Activated CD4-positive, alpha-beta T cell treated with anti-CD3 and anti-CD28 coated beads for 48 hours (primary cell): ENCODE results near the gene COL27A1.

Experiments used
- DNase-seq: peaks from one replicate; pipeline ENCODE4 v3.0.0-alpha.2; 2020

COL27A1 gene

DNA sequence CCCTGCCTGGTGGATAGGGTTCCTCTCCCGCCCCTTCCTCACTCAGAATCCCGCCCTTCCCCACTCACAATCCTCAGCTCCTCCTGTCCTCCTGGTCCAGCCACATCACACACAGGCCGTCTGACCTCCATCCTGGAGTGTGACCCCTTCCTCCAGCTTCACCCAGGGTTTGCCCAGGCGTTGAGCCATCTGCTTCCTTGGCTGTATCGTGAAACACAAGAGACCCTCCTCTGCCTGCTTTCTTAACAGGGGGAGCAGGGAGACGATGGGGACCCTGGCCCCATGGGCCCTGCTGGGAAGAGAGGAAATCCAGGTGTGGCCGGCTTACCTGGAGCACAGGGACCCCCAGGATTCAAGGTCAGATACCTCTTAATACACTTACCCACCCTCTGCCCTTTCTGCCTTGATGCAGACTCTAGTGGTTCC is 135.2 kb downstream of the COL27A1 start:
- DNase-seq: no peak

DNA sequence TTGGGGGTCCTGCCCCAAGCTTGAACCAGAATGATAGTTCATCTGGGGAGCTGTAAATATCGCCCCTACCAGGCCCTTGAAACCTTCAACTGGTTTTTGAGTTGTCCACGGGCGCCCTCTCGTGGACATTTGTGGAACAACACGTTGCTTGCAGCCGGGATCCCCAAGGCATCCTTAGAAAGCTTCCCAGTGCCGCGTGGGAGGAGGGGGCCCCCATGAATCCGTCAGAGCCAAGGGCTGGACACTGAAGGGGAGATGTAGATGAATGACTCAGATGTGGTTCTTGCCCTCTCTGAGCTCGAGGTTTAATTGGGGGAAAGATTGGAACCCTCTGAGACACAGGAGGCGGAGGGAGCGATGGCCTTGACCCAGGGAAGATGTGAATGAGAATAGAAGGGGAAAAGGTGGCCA is 135.7 kb downstream of the COL27A1 start:
- DNase-seq: peak; percentile 79

DNA sequence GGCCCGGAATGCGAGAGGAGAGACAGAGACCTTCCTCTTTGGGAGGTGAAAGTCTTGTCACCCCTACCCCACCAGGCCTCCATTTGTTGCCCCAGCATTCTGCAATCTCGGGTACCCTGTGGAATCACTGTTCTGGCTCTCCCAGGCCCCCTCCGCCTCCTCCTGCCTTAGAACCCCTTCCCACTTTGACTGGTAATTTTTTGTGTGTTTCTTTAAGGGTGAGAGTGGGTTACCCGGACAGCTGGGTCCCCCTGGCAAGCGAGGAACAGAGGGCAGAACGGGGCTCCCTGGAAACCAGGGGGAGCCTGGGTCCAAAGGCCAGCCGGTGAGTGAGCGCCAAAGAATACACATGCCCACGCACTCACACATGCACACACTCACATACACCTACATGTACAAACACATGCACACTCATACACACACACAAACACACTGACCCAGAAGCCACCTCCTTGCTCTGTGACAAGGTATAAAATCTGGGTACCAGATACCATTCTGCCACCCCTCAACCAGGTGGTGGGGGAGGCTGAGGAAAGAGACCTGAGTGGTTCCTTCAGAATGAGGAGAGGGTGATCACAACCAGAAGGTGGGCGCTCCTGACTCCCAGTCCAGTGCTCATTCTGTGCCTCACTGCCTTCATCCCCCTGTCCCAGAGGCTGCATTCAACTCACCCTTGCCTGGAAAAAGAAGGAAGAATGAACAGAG is 136.7 kb downstream of the COL27A1 start:
- no peak for DNase-seq

DNA sequence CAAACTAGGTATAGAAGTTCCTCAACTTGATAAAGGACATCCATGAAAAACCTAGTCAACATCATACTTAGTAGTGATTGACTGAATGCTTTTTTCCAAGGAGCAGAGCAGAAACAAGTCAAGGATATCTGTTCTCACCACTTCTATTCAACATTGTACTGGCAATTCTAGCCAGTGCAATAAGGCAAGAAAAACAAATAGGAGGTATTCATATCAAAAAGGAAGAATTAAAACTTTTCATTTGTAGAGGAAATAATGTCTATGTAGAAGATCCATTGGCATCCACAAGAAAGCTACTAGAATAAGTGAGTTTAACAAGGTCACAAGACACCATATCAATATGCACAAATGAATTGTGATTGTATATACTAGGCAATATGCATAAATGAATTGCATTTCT is 139.3 kb downstream of the COL27A1 start:
- no peak for DNase-seq

DNA sequence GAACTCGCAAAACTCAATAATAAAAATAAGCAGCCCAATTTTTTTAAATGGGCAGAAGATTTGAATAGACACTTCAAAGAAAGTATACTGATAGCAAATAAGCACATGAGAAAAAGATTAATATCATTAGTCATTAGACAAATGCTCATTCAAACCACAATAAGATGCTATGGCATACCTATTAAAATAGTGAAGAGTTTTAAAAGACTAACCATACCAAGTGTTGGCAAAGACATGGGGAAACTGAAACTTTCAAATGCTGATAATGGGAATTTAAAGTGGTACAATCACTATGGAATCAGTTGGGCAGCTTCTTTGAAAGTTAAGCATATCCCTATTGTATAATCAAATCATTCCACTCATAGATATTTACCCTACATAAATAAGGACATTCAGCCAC is 141.0 kb downstream of the COL27A1 start:
- no peak for DNase-seq

DNA sequence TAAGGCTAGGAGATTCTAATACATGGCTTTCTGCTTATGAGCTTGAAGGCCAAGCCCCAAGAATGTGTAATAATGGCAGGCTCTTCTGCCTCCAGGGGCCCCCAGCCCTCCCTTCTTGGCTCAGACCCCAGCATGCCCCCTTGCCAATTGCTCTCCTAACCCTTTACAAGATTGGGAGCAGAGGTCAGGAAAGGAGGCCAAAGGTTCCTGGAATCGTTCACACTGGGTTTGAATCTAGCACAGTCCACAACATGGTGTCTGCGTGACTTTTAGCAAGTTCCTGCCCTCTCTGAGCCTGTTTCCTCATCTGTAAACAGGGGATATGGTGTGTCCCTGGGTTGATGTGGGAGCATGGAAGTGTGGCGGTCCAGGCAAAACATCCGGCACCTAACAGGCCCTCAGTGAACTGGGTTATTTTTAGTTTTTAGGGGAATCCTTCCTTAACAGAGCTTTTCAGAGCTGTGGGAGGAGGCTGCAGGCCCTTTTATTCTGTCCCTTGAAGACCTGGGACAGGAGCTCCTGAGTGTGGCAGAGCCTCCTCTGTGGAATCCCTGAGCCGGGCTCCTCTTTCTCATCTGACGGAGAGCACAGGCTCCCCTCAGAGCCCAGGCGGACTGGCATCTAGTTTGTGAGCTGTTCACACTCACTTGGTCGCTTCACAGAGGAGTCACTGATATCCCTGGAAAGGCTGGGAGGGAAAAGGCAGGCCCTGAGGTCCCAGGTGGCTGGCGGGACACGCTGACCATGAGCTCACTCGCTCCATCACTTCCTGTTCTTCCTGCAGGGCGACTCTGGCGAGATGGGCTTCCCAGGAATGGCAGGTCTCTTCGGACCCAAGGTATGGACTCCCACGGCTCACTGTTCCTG is 144.2 kb downstream of the COL27A1 start:
- no peak for DNase-seq

DNA sequence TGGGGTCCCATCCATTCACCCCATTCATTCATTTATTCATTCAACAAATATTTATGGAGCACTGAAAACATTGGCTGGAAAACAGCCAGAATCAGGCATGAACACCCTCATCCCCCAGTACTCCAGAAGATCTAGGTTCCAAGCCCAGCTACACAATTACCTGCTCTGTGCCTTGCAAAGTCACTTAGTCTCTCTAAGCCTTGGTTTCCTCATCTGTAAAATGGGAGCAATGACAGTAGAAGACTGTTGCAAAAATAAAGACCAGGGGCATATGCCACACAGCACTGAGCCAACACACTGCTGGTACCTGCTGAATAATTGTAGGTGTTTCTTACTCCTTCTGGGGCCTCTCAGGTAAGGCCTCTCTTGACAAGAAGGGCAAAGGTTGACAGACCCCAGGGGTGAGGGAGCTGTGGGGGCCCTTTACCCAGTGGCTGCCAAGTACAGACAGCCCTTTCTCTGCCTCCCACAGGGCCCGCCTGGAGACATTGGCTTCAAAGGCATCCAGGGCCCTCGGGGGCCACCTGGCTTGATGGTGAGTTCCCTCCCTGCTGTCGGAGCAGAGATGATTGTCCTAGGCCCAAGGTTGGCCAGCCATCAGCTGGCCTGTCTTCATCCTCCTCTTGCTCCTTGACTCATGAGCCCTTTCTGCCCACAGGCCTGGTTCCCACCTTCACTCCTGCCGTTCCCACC is 145.0 kb downstream of the COL27A1 start:
- DNase-seq: peak; percentile 1

DNA sequence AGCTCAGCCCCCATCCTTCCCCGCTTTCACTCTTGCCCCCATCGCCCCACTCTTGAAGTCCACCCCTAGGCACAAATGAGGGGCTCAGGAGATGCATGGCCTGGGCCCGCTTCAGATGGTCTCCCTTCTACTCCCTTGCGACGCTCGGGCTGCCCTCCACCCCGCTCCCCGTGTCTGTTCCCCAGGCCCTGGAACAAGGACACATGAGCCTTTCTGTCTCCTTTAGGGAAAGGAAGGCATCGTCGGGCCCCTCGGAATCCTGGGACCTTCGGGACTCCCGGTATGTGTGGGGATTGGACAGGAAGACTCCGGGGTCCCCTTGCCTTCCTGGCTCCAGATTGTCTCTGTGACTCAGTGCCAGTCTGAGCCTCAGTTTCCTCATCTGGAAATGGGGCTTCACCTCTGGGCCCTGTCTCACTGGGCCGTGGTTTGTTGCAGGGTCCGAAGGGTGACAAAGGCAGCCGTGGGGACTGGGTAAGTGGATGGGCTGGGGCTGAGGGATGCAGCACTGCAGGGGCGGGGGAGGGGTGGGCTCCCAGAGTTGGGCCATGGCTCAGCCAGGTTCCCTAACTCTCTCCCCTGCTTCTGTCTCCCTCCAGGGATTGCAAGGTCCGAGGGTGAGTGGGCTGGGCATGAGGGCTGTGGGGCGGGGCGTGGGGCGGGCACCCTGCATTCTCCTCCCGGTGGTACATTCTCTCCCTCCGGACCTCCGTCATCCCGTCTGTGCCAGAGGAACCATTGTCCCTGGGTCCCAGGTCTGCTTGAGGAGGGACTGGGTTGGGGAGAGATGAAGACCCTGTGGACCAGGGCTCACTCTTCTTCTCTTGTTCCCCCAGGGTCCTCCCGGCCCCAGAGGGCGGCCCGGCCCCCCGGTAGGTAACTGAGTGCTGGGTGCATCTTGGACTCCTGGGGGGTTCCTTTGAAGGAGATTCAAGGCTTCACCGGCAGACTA is 145.8 kb downstream of the COL27A1 start:
- peak; percentile 0 for DNase-seq

DNA sequence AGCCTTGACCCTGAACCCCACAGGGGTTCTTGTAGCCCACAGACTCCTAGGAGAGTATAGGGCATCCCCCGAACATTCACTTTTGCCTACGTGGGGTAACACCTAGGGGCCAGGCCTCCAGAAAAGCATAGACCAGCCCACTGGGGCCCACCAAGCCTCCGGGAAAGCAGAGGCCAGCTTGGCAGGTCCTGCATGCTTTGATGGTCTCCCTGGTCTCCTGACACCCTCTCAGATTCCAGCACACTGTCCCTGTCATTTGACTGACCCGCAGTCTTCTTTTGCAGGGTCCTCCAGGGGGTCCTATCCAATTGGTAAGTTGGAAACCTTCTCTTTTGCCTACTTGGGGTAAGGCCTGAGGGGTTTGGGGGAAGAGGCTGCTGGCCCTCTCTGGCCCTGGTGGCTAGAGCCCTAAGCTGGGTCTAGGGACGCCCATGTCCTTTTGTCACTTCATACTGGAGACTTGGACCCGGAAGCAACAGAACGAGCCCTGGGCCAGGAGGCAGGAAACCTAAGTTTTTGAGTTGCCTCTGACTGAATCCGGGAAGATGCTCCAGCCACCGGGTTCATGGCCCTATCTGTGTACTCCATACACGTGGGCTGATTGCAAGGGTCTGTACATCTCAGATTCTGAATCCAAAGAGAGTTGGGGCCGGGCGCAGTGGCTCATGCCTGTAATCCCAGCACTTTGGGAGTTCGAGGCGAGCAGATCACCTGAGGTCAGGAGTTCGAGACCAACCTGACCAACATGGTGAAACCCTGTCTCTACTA is 146.6 kb downstream of the COL27A1 start:
- no peak for DNase-seq

DNA sequence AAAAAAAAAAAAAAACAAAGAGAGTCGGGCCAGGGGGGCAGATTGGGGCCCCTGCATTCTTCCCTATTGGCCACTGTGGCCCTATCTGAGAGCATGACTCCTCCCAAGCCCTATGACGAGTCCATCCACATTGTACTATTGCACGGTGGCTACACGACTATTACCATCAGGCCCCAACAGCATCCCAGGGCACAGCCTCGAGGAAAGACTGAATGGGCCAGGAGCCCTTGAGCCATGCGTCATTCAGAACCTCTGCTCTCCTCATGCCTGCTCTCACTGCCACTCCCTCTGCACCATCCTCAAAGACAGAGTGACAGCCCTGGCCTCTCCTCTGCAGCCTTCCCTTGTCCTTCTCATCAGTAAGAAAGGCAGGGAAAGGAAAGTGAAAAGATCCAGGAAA is 147.4 kb downstream of the COL27A1 start:
- DNase-seq: no peak

DNA sequence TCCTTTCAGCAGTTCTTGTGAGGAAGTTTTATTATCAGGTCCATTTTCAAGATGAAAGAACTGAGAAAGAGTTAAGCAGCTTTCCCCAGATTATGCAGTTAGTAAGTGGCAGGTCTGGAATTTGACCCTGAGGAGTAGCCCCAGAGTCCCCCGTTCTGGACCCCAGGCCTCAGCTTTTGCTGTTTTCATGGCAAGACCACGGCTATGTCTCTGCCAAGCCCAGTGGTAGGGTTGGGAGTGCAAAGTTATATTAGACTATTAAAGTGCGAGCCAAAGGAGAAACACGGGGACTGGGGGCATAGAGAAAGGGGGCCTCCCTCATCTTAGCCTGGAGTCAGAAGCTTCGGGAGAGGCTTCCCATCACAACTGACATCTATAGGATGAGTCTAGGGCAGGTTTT is 148.2 kb downstream of the COL27A1 start:
- peak; percentile 0 for DNase-seq

DNA sequence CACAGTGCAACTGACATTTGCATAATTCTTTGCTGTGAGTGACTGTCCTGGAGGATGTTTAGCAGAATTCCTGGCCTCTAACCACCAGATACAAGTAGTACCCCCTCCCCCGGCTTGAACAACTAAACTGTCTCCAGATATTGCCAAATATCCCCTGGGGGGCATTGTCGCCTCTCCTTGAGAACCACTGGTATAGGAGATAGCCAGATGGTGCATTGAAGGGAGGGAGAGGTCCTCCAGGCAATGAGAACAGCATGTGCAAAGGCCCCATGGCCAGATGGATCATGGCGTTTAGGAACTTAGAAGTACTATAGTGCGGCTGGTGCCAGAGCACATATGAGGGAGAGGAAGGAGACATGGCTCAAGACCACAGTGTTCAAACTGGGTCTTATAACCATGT is 148.6 kb downstream of the COL27A1 start:
- peak; percentile 1 for DNase-seq

DNA sequence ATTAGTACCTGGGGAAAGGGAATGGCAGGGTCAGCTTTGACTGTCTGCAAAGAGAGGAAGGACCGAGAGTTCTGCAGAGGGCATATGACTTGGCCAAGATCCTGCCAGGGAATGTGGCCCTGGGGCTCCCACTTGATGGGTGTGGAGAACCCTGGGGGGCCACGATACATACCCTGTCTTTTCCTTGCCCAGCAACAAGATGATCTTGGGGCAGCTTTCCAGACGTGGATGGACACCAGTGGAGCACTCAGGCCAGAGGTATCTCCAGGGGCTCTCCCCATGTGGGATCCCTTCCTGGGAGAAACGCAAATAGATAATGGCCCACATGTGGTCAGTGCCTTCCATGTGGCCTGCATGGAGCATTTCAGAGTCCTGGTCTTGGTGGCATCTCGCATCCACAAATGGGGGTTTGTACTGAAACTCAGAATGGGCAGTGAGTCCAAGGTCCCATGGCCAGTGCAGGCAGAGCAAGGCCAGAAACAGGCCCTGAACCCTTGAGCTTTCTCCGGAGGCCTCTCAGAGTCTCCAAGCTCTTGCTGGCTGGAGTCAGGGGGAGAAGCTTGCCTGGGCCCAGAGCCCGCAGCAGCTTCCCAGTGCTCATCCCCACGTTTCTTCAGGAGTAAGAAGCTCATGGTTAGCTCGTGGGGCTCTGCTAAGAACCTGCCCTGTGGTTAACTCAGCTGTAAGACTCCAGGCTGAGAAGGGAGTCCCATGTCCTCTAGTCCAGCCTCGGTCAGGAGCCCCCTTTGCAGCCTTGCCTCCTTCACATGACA is 149.3 kb downstream of the COL27A1 start:
- peak; percentile 1 for DNase-seq

DNA sequence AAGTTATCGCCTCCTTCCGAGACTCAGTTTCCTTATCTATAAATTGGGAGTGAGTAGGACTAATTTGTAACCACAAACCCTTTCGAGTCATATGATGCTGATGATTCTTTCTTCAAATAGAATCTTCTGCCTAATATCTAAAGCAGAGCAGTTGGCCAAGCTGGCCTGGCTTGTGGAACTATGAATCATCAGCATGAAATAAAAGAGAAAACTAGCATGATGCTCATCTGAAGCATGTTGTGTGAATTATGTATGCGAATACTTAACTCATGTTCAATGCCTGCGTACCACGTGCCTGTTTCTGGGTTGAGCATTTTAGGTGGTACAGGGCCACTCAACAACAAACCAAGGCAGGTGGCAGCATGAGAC is 152.5 kb downstream of the COL27A1 start:
- DNase-seq: peak; percentile 0

DNA sequence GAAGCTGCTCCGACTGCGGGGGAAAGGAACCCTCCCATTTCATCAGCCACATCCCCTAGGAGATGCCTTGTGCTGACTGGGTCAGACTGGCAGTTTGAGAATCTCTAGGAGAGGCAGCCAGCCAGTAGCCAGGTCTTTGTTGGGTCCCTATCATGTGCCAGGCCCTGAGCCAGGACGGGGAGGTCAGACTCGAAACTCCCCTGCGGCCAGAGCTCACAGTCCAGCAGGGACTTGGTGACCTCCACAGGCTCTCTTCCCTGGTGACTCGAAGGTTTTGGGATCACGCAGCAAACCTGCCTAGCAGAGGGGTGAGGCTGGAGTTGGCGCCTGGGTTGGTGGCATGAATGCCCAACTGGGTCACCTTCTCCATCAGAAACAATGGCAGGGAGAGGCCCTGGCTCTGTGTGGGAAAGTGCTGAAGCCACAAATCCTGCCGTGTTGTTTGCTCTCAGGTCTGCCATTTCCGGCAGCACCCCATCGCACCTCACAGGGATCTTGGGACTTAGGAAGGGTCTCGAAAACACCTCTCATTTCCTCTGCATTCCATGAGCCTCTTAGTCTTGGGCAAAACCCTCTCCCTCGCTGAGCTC is 153.1 kb downstream of the COL27A1 start:
- DNase-seq: peak; percentile 0

DNA sequence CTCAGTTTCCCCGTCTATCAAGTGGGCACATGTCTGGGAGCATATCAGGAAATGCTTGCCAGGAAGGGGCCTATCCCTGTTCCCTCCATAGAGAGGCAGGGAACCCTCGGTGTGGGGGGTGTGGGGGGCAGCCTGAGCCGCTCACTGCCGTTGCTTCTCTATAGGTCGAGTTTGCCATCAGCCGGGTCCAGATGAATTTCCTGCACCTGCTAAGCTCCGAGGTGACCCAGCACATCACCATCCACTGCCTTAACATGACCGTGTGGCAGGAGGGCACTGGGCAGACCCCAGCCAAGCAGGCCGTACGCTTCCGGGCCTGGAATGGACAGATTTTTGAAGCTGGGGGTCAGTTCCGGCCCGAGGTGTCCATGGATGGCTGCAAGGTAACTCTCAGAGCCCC is 153.8 kb downstream of the COL27A1 start:
- peak; percentile 0 for DNase-seq

DNA sequence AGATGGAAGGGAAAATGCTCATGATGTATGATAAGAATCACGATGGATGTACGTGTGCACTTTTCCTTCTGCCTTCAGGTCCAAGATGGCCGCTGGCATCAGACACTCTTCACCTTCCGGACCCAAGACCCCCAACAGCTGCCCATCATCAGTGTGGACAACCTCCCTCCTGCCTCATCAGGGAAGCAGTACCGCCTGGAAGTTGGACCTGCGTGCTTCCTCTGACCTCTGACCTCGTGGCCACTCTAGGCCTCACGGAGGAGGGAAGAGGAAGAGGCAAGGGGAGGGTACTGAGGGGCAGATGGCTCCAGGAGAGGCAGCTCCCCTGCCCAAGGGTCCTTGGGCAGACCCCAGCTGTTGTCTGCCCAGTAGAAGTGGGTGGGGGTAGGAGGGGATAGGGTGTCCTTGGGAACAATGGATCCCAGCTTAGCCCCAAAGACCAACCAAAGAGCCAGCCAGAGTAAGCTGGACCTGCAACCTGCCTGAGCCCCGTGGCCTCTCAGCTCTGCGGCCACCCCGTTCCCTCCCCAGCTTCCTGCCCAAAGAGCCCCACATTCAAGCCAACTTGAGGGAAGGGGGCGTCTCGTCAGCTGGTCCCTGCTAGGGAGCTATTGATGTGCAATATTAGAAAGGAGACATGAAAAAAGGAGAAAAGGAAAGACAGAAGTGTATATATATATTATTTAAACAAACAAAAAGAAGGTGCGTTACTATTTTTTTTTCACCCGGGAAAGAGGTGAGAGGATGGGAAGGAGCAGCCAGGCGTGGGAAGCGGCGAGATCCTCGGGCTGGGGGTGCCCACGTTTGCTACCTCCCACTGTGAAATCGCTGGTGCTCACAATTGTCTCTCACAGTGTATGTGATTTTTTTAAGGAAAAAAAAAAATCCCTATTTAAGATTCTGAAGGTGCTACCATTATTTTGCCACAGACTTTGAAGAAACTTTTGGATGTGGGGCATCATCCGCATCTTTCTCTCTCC is 155.4 kb downstream of the COL27A1 start:
- peak; percentile 0 for DNase-seq

DNA sequence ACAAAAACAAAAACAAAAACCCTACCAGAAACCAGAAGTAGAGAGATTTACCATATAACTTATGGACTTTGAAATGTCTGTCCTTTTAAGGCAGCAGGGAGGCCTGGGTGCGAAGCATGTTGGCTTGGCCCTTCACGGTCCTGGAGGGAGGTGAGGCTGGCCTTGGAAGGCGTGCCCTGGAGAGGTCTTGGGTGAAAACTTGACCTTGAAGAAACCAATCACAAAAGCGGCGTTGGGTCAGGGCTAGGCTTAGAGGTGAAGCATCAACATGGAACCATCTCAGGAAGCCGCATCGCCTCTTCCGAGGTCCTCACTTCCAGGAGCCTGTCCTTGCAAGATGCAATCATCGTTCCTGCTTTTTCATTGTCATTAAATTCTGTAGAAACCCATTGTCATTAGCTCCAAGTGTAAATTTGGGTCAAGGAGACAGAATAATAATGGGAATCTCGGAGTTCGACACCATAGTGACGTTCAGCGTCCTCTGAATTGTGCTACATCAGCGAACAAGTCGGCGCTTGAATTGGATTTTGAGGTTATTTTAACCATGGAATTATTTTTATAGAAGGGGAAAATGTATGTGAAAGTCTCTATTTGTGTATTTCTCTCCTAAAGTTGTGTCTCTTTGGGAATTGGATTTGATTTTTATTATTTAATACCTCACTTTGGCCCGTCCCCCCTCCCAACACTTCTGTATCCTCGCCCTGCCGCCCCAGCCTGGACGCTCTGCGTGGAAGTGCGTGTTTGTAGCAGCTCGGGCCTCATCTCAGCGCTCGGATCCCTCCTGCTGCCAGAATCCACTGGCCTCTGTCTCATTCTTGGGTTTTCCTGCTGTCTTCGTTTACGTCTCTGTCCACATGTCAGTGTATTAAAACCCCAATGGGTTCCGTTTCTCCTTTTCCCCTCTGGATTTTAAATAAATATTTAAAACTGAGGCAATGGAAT is 156.5 kb downstream of the COL27A1 start:
- DNase-seq: no peak
